ENCODE measurements around the gene ELOVL6. TPM values are rescaled to one million over a fixed set of nuclear protein-coding genes. Genes with fewer than 3 reads are reported as not detected.
"Not testable (repeated sequence)": the region's sequence is repeated elsewhere in the genome, so short reads cannot be mapped to it uniquely, and the experiment has no call there.

ELOVL6 gene
- 15.1 and 25.0 TPM in 2 replicates for total RNA-seq

- peak within 1 kb of the TSS; percentile 82 for H3K4me3 ChIP-seq (ENCODE audit: low read depth, low read length)
- no peak for TF ChIP-seq CTCF (IDR thresholded peaks at IDR 0.05; ENCODE audit: insufficient read depth, low read depth, low read length)
- peak; percentile 93 for DNase-seq (ENCODE audit: low read depth)
These were observed at the start of gene ELOVL6 for GRCh38 chr4:110198435-110199416. ELOVL6 (minus strand) TSS chr4:110198615; CDS start chr4:110198335, 280 bp downstream.

- no peak overlapping the region for H3K4me3 ChIP-seq (ENCODE audit: low read depth, low read length)
- TF ChIP-seq CTCF (IDR thresholded peaks at IDR 0.05; ENCODE audit: insufficient read depth, low read depth, low read length): no peak
- DNase-seq (ENCODE audit: low read depth): no peak
These were observed 49.7 kb upstream of the ELOVL6 start for GRCh38 chr4:110248100-110248499.

- TF ChIP-seq CTCF (IDR thresholded peaks at IDR 0.05; ENCODE audit: insufficient read depth, low read depth, low read length): no peak
- DNase-seq (ENCODE audit: low read depth): no peak
- H3K4me3 ChIP-seq (ENCODE audit: low read depth, low read length): no peak overlapping the region
These were observed 49.2 kb upstream of the ELOVL6 start for GRCh38 chr4:110247591-110247990.

GRCh38 chr4:110245577-110245976 lies 47.2 kb upstream of the ELOVL6 start:
- peak; percentile 54 for DNase-seq (ENCODE audit: low read depth)
- no peak for TF ChIP-seq CTCF (IDR thresholded peaks at IDR 0.05; ENCODE audit: insufficient read depth, low read depth, low read length)
- no peak overlapping the region for H3K4me3 ChIP-seq (ENCODE audit: low read depth, low read length)

GRCh38 chr4:110236324-110236723 lies 37.9 kb upstream of the ELOVL6 start:
- TF ChIP-seq CTCF (IDR thresholded peaks at IDR 0.05; ENCODE audit: insufficient read depth, low read depth, low read length): no peak
- H3K4me3 ChIP-seq (ENCODE audit: low read depth, low read length): no peak overlapping the region
- DNase-seq (ENCODE audit: low read depth): no peak

GRCh38 chr4:110233581-110233980 lies 35.2 kb upstream of the ELOVL6 start:
- H3K4me3 ChIP-seq (ENCODE audit: low read depth, low read length); DNase-seq (ENCODE audit: low read depth): not testable (repeated sequence)

- no peak for TF ChIP-seq CTCF (IDR thresholded peaks at IDR 0.05; ENCODE audit: insufficient read depth, low read depth, low read length)
- H3K4me3 ChIP-seq (ENCODE audit: low read depth, low read length): no peak overlapping the region
- DNase-seq (ENCODE audit: low read depth): no peak
These were observed 33.5 kb upstream of the ELOVL6 start for GRCh38 chr4:110231869-110232268.
